ENCODE data around the gene IL15.

DNA sequence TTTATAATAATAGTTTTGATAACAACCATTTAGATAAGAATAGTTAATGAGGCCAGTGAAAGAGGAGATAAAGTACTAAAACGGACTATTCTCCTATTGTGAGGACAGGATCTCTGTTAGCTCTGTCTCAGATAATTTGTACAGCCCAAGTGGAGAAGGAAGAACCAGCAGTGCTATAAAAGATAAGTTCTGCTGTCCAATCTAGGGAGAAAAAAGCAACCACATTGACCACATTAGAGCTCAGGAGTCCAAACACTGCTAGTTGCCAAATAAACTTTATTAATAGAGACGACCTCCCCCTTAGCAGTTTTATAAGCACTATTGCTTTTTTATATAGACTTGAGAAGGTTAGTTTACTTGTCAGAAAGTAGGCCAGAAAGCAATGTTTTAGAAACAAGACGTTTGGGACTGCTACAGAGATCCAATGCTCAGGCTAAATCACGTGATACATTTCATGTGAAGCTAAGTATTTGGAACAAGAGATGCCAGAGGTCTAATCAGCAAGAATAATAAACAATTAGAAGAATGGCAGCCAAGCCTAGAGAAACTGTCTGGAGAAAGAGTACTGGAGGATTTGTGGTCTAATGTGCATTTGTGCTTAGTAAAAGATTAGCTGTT lies 15.9 kb downstream of the IL15 start:
- no peak for TF ChIP-seq POLR2A (IDR thresholded peaks at IDR 0.05)
- TF ChIP-seq, protein P1, sequence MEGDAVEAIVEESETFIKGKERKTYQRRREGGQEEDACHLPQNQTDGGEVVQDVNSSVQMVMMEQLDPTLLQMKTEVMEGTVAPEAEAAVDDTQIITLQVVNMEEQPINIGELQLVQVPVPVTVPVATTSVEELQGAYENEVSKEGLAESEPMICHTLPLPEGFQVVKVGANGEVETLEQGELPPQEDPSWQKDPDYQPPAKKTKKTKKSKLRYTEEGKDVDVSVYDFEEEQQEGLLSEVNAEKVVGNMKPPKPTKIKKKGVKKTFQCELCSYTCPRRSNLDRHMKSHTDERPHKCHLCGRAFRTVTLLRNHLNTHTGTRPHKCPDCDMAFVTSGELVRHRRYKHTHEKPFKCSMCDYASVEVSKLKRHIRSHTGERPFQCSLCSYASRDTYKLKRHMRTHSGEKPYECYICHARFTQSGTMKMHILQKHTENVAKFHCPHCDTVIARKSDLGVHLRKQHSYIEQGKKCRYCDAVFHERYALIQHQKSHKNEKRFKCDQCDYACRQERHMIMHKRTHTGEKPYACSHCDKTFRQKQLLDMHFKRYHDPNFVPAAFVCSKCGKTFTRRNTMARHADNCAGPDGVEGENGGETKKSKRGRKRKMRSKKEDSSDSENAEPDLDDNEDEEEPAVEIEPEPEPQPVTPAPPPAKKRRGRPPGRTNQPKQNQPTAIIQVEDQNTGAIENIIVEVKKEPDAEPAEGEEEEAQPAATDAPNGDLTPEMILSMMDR (IDR thresholded peaks at IDR 0.05) = no peak
